WTC11 (cell line): Measurements from ENCODE around the gene SPR. TPM values are rescaled to one million over a fixed set of nuclear protein-coding genes. Genes with fewer than 3 reads are reported as not detected.

Source experiments
- ATAC-seq: fragments of 200-7000 bp; cut with Tn5 transposase; 2 replicates; pipeline ENCODE4 v1.10.0; 2021; ENCODE audit warnings: mild to moderate bottlenecking, moderate library complexity
- CTCF ChIA-PET: fragments of 300-600 bp; sonication (Branson Sonifier 250); formaldehyde crosslinking; loops from one replicate; lab custom pipeline; 2021; ENCODE audit warnings: antibody characterized with exemption; lab: Charles Lee
- POLR2A ChIA-PET: fragments of 350-600 bp; sonication (Branson Sonifier 250); formaldehyde crosslinking; loops from one replicate; lab custom pipeline; 2021; ENCODE audit warnings: antibody characterized with exemption; lab: Charles Lee
- DNase-seq: peaks from one replicate; pipeline ENCODE4 v3.0.0; 2021; ENCODE audit warnings: low spot score
- H3K27ac Mint-ChIP-seq: 2 replicates; pipeline ENCODE4 v1.8.0; 2021; ENCODE audit warnings: mixed read lengths
- H3K27me3 Mint-ChIP-seq: 2 replicates; pipeline ENCODE4 v1.8.0; 2021; ENCODE audit warnings: low read depth, mild to moderate bottlenecking, moderate library complexity, mixed read lengths
- H3K36me3 Mint-ChIP-seq: 2 replicates; pipeline ENCODE4 v1.8.0; 2021; ENCODE audit warnings: mixed read lengths
- H3K4me1 Mint-ChIP-seq: 2 replicates; pipeline ENCODE4 v1.8.0; 2022; ENCODE audit warnings: mixed read lengths
- H3K4me3 Mint-ChIP-seq: 2 replicates; pipeline ENCODE4 v1.8.0; 2021; ENCODE audit warnings: mild to moderate bottlenecking, moderate library complexity, mixed read lengths
- H3K9me3 Mint-ChIP-seq: 2 replicates; pipeline ENCODE4 v1.8.0; 2021; ENCODE audit warnings: mixed read lengths
- AFF4 ChIP-seq: sonication (generic); formaldehyde crosslinking; IDR thresholded peaks from 2 replicates; pipeline ENCODE4 v1.8.1; 2023; ENCODE audit warnings: mild to moderate bottlenecking, missing genetic modification reagents, borderline replicate concordance
- ATF3 ChIP-seq: sonication (generic); formaldehyde crosslinking; conservative IDR thresholded peaks from 2 replicates; pipeline ENCODE4 v1.8.1; 2022; ENCODE audit warnings: mild to moderate bottlenecking, missing genetic modification reagents
- FOXP4 ChIP-seq: sonication (generic); formaldehyde crosslinking; IDR thresholded peaks from 2 replicates; pipeline ENCODE4 v1.8.0; 2022; ENCODE audit warnings: mild to moderate bottlenecking, missing genetic modification reagents
- SMAD3 ChIP-seq: sonication (generic); formaldehyde crosslinking; IDR thresholded peaks from 2 replicates; pipeline ENCODE4 v1.8.0; 2022; ENCODE audit warnings: missing genetic modification reagents, mild to moderate bottlenecking, borderline replicate concordance
- SOX15 ChIP-seq: fragments of 250-450 bp; sonication (Bioruptor Pico); IDR thresholded peaks from 2 replicates; pipeline ENCODE4 v1.9.0; 2021; ENCODE audit warnings: mild to moderate bottlenecking
- TEAD1 ChIP-seq: sonication (generic); formaldehyde crosslinking; IDR thresholded peaks from 2 replicates; pipeline ENCODE4 v1.8.0; 2022; ENCODE audit warnings: mild to moderate bottlenecking, missing genetic modification reagents
- ZNF281 ChIP-seq: sonication (generic); formaldehyde crosslinking; IDR thresholded peaks from 2 replicates; pipeline ENCODE4 v1.8.0; 2023; ENCODE audit warnings: mild to moderate bottlenecking, missing genetic modification reagents
- ZNF317 ChIP-seq: sonication (generic); formaldehyde crosslinking; IDR thresholded peaks from 2 replicates; pipeline ENCODE4 v1.8.1; 2023; ENCODE audit warnings: low read depth, mild to moderate bottlenecking, moderate library complexity, missing genetic modification reagents, borderline replicate concordance
- ZNF512 ChIP-seq: sonication (generic); formaldehyde crosslinking; IDR thresholded peaks from 2 replicates; pipeline ENCODE4 v1.8.1; 2022; ENCODE audit warnings: missing genetic modification reagents, borderline replicate concordance
- ZNF532 ChIP-seq: fragments of 250-450 bp; sonication (Bioruptor Pico); IDR thresholded peaks from 2 replicates; pipeline ENCODE4 v1.9.0; 2021; ENCODE audit warnings: mild to moderate bottlenecking, borderline replicate concordance
- total RNA-seq: library from RNA; stranded (reverse); gene quantifications from 3 replicates; pipeline ENCODE4 v1.2.3, GENCODE V29; 2021

The SPR gene
- total RNA-seq, 1 experiment from 2014 or later, result 9.4 TPM

- no peak overlapping the region for H3K4me3 Mint-ChIP-seq
- POLR2A ChIA-PET, result interaction anchor here (1.0 kb wide), 1 partner anchor 18 kb away, joined by 3 read pairs; no protein-coding TSS in a partner anchor
- ATAC-seq, result no peak
- H3K27ac Mint-ChIP-seq, result no peak overlapping the region
- no peak for DNase-seq
- peaks cover 28% of the 10 kb centered on the region for H3K4me1 Mint-ChIP-seq
- no peaks in the 10 kb centered on the region for H3K9me3 Mint-ChIP-seq
- CTCF ChIA-PET, result interaction anchor here (1.5 to 14.9 kb wide), 5 partner anchors 8 to 223 kb away, joined by 3 to 218 read pairs (median 29); partner anchors contain the start of gene EMX1
- peaks cover 41% of the 10 kb centered on the region for H3K27me3 Mint-ChIP-seq
- no peaks in the 10 kb centered on the region for H3K36me3 Mint-ChIP-seq
- TF ChIP-seq ATF3 (CRISPR knock-in tag) (no peak), ZNF281 (CRISPR knock-in tag) (no peak), AFF4 (CRISPR knock-in tag) (no peak), SOX15 (no peak), ZNF512 (CRISPR knock-in tag) (no peak)
Measured at GRCh38 chr2:72933646-72934151, 46.5 kb downstream of the SPR start.

GRCh38 chr2:72934683-72935610, 47.7 kb downstream of the SPR start:
- DNase-seq, result peak; percentile 54
- POLR2A ChIA-PET, result no interaction called here

More at GRCh38 chr2:72934683-72935610, 47.7 kb downstream of the SPR start:
- CTCF ChIA-PET, result interaction anchor here (0.6 to 14.9 kb wide), 23 partner anchors 9 to 1721 kb away, joined by 3 to 218 read pairs (median 4); partner anchors contain the start of genes EMX1 and SPR
- H3K4me1 Mint-ChIP-seq, result peaks cover 39% of the 10 kb centered on the region
- no peak overlapping the region for H3K4me3 Mint-ChIP-seq
- H3K9me3 Mint-ChIP-seq, result no peaks in the 10 kb centered on the region
- peaks cover 7% of the 10 kb centered on the region for H3K36me3 Mint-ChIP-seq
- peak; percentile 53 for ATAC-seq
- H3K27ac Mint-ChIP-seq, result no peak overlapping the region
- peaks cover 52% of the 10 kb centered on the region for H3K27me3 Mint-ChIP-seq
- no peak for TF ChIP-seq TEAD1
- no peak for TF ChIP-seq ZNF317 (CRISPR knock-in tag)
- TF ChIP-seq FOXP4 (CRISPR knock-in tag), result no peak
- no peak for TF ChIP-seq ZNF532 (CRISPR knock-in tag)
- TF ChIP-seq SMAD3 (CRISPR knock-in tag), result no peak
